ENCODE measurements around the gene MORN2.

The MORN2 gene
- total RNA-seq = 1.1 to 1.7 (median 1.6) reads per million in 4 donors

- peak; percentile 49 to 82 (median 74) for DNase-seq
Measured at GRCh38 chr2:38875576-38876367, at the start of gene MORN2, which contains the start of gene DHX57. MORN2 (plus strand) TSS chr2:38875976. DHX57 (minus strand) TSS chr2:38875934; CDS start chr2:38868405, 7,529 bp downstream.

- peak in 1 of 5 donors; percentile 10 for DNase-seq
Measured at GRCh38 chr2:38827539-38828145, 48.1 kb upstream of the MORN2 start.

GRCh38 chr2:38828460-38828859, 47.3 kb upstream of the MORN2 start:
- DNase-seq = no peak

- DNase-seq = no peak
Measured at GRCh38 chr2:38829971-38830370, 45.8 kb upstream of the MORN2 start.

GRCh38 chr2:38830526-38831159, 45.1 kb upstream of the MORN2 start:
- no peak for DNase-seq

- DNase-seq = peak in 1 of 5 donors; percentile 15
Measured at GRCh38 chr2:38835015-38835601, 40.7 kb upstream of the MORN2 start.

- no peak for DNase-seq
Measured at GRCh38 chr2:38835990-38836389, 39.8 kb upstream of the MORN2 start.

GRCh38 chr2:38836791-38837190, 39.0 kb upstream of the MORN2 start:
- DNase-seq = no peak

- no peak for DNase-seq
Measured at GRCh38 chr2:38850045-38850444, 25.7 kb upstream of the MORN2 start.

GRCh38 chr2:38856165-38856564, 19.6 kb upstream of the MORN2 start:
- no peak for DNase-seq

GRCh38 chr2:38862476-38862875, 13.3 kb upstream of the MORN2 start:
- DNase-seq = no peak

- DNase-seq = peak in 1 of 5 donors; percentile 30
Measured at GRCh38 chr2:38863061-38863695, 12.6 kb upstream of the MORN2 start.

- peak in 1 of 5 donors; percentile 25 for DNase-seq
Measured at GRCh38 chr2:38866773-38867443, 8.9 kb upstream of the MORN2 start.

GRCh38 chr2:38871432-38871831, 4.3 kb upstream of the MORN2 start:
- DNase-seq = no peak

- no peak for DNase-seq
Measured at GRCh38 chr2:38873763-38874162, 2.0 kb upstream of the MORN2 start.

- no peak for DNase-seq
Measured at GRCh38 chr2:38875227-38875575, 575 bp upstream of the MORN2 start.

- DNase-seq = no peak
Measured at GRCh38 chr2:38876407-38876806, 631 bp downstream of the MORN2 start.

GRCh38 chr2:38886063-38886462, 10.3 kb downstream of the MORN2 start:
- DNase-seq = no peak

GRCh38 chr2:38887347-38887746, 11.6 kb downstream of the MORN2 start:
- DNase-seq = no peak

GRCh38 chr2:38887902-38888554, 12.3 kb downstream of the MORN2 start:
- DNase-seq = no peak

- no peak for DNase-seq
Measured at GRCh38 chr2:38889045-38889444, 13.3 kb downstream of the MORN2 start.

- DNase-seq = no peak
Measured at GRCh38 chr2:38889575-38889974, 13.8 kb downstream of the MORN2 start, which contains the start of gene ARHGEF33. ARHGEF33 (plus strand) TSS chr2:38889875; CDS start chr2:38919448, 29,573 bp downstream.

Data from T-helper 1 cell (primary cell).